ENCODE data around the gene RYR3. TPM values are rescaled to one million over a fixed set of nuclear protein-coding genes. Genes with fewer than 3 reads are reported as not detected.

The RYR3 gene
- total RNA-seq, result under 1 TPM in 1 of 2 donors, not detected in 1; under 0.01 TPM

GRCh38 chr15:33310481-33311311 lies at the start of gene RYR3:
RYR3 (plus strand) TSS chr15:33310967; CDS start chr15:33311046, 79 bp downstream.

Small RNAs within 50 kb of the gene (small RNA-seq; reads per million reads assigned to genes)
- gene RF00019, result 0 reads per million in 2 donors

Other genes with a start within 250 kb of the RYR3 start
- gene FMN1, start 116.3 kb upstream of the RYR3 start, total RNA-seq, result 100 to 1,000 TPM; 278 to 340 TPM

Data from melanocyte of skin (primary cell).